Esophagus squamous epithelium (tissue), 5 donors: ENCODE results near the gene CPLANE2. TPM values are rescaled to one million over a fixed set of nuclear protein-coding genes. Genes with fewer than 3 reads are reported as not detected.

Source experiments
- DNase-seq: peaks from one replicate; lab custom pipeline; 2025; lab: John Stamatoyannopoulos, UW
- H3K27ac ChIP-seq, 4 donors: fragments of 200-600 bp; sonication (generic); one replicate each; pipeline ENCODE4 v1.5.1; 2016 to 2019; ENCODE audit warnings: mild to moderate bottlenecking in 1 of 4
- H3K27me3 ChIP-seq, 4 donors: fragments of 200-600 bp; sonication (generic); 1 replicate in 3 of 4; 2 replicates in 1 of 4; pipeline versions ENCODE4 v1.5.1 to v1.6.0; 2017 to 2021; ENCODE audit warnings: antibody characterized with exemption in 1 of 4
- H3K36me3 ChIP-seq, 3 donors: fragments of 200-600 bp; sonication (generic); one replicate each; pipeline ENCODE4 v1.5.1; 2016 to 2019
- H3K4me1 ChIP-seq, 3 donors: fragments of 200-600 bp; sonication (generic); one replicate each; pipeline ENCODE4 v1.5.1; 2017 to 2019
- H3K4me3 ChIP-seq, 4 donors: fragments of 200-600 bp; sonication (generic); 1 replicate in 3 of 4; 2 replicates in 1 of 4; pipeline ENCODE4 v1.5.1; 2016 to 2019; ENCODE audit warnings: mild to moderate bottlenecking in 2 of 4, moderate library complexity in 1 of 4
- H3K9me3 ChIP-seq, 3 donors: fragments of 200-600 bp; sonication (generic); one replicate each; pipeline ENCODE4 v1.5.1; 2016 to 2019
- POLR2A ChIP-seq, 4 donors: fragments of 450-650 bp; IDR thresholded peaks; one replicate each; pipeline ENCODE4 v1.6.1; 2017; ENCODE audit warnings: antibody characterized with exemption in 4 of 4, mild to moderate bottlenecking in 4 of 4, moderate library complexity in 3 of 4
- WGBS, 2 donors: methylation state at CpG; one replicate each; pipeline ENCODE4 v1.1.5; 2018; 5-methylcytosine and 5-hydroxymethylcytosine counted together
- intact Hi-C: fragments of 100-400 bp; cut with DNase I; formaldehyde crosslinking; loops from one replicate; pipeline ENCODE4 v1.15.0; 2022
- total RNA-seq, 4 donors: library from RNA; depleted of rRNA; stranded (reverse); fragments of >200 nt; gene quantifications; one replicate each; pipeline ENCODE4 v1.1.0, GENCODE V29; 2016
- TF ChIP-seq, protein P1 (sequence below), 6 experiments: fragments of 450-650 bp in 4 of 6; fragments of 200-600 bp in 2 of 6; sonication (generic) in 2 of 6; IDR thresholded peaks; one replicate each; pipeline ENCODE4 v1.5.1; 2016 to 2019; ENCODE audit warnings: antibody characterized with exemption in 6 of 6, mild to moderate bottlenecking in 4 of 6, moderate library complexity in 4 of 6
- donor health status: DM: yes; HTN: yes; CAD: no.

The CPLANE2 gene
- total RNA-seq, 4 donors from 2014 or later: 3.6 to 5.6 (median 3.9) TPM

DNA sequence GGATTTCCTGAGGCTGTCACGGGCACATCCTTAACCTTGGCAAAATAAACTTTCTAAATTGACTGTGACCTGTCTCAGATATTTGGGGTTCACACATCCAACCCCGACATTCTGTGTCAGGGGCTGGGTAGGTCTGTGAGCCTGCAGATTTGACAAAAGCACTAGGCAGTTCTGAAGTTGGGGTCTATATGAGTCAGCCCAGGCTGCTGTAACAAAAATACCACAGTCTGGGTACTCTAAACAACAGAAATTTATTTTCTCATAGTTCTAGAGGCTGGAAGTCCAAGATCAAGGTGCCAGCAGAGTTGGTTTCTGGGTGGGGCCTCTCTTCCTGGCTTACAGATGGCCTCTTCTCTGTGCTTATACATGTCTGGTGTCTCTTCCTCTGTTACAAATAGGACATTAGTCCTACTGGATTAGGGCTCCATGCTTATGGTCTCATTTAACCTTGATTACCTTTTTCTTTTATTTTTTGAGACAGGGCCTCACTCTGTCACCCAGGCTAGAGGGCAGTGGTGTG, 3.0 kb upstream of the CPLANE2 start:
- no peaks in the 10 kb centered on the region for H3K36me3 ChIP-seq
- H3K27me3 ChIP-seq: no peaks in the 10 kb centered on the region
- intact Hi-C loops: loop anchor here (5.0 to 10.0 kb wide), 2 partner anchors 33 to 165 kb away; partner anchors contain the start of gene FAM131C
- peak overlapping the region in 1 of 4 donors; percentile 30 for H3K27ac ChIP-seq
- H3K4me1 ChIP-seq: peaks cover 28 to 78% (median 31%) of the 10 kb centered on the region in 3 donors
- no peak overlapping the region for H3K4me3 ChIP-seq
- no peak for TF ChIP-seq POLR2A (IDR thresholded peaks at IDR 0.05)
- TF ChIP-seq, protein P1, sequence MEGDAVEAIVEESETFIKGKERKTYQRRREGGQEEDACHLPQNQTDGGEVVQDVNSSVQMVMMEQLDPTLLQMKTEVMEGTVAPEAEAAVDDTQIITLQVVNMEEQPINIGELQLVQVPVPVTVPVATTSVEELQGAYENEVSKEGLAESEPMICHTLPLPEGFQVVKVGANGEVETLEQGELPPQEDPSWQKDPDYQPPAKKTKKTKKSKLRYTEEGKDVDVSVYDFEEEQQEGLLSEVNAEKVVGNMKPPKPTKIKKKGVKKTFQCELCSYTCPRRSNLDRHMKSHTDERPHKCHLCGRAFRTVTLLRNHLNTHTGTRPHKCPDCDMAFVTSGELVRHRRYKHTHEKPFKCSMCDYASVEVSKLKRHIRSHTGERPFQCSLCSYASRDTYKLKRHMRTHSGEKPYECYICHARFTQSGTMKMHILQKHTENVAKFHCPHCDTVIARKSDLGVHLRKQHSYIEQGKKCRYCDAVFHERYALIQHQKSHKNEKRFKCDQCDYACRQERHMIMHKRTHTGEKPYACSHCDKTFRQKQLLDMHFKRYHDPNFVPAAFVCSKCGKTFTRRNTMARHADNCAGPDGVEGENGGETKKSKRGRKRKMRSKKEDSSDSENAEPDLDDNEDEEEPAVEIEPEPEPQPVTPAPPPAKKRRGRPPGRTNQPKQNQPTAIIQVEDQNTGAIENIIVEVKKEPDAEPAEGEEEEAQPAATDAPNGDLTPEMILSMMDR (IDR thresholded peaks at IDR 0.05): no peak
- 83% methylated on average over 2 of the region's 2 CpGs; no CpG with 5 or more reads in 1 of the 2 donors for WGBS, 2 donors
- no peaks in the 10 kb centered on the region for H3K9me3 ChIP-seq
- DNase-seq: no peak

DNA sequence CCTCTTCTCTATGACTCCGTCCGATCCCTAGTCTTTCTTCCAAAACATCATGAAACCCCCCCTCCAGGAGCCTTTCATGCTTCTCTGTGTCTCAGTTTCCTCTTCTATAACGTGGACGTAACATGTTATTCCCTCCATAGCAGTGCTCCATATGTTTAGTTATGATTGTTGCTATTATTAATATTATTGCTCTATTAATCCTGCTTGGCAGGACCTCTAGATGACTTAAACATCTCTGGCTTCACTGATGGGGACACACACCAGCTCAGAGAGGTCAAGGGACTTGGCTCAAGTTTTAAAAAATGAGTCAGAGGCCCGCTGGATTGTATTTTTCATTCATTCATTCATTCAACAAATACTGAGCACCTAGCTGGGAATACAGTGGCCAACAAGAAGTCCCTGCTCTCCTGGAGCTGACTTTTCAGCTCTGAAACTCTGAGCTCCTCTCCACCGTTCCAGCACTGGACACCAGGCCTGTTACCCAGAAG, 404 bp upstream of the CPLANE2 start:
- Histone ChIP-seq H3K27ac (peak overlapping the region; percentile 92 to 98 (median 96)), H3K4me1 (peaks cover 20 to 62% (median 23%) of the 10 kb centered on the region in 3 donors), H3K36me3 (peaks cover 0 to 14% (median 0%) of the 10 kb centered on the region in 3 donors), H3K4me3 (peak overlapping the region; percentile 52 to 78 (median 71)), H3K27me3 (no peaks in the 10 kb centered on the region), H3K9me3 (no peaks in the 10 kb centered on the region)
- 15 to 21% methylated on average over 6 of the region's 6 CpGs for WGBS, 2 donors
- TF ChIP-seq, protein P1 (IDR thresholded peaks at IDR 0.05): no peak
- no peak for TF ChIP-seq POLR2A (IDR thresholded peaks at IDR 0.05)
- intact Hi-C loops: no loop called here
- DNase-seq: no peak

DNA sequence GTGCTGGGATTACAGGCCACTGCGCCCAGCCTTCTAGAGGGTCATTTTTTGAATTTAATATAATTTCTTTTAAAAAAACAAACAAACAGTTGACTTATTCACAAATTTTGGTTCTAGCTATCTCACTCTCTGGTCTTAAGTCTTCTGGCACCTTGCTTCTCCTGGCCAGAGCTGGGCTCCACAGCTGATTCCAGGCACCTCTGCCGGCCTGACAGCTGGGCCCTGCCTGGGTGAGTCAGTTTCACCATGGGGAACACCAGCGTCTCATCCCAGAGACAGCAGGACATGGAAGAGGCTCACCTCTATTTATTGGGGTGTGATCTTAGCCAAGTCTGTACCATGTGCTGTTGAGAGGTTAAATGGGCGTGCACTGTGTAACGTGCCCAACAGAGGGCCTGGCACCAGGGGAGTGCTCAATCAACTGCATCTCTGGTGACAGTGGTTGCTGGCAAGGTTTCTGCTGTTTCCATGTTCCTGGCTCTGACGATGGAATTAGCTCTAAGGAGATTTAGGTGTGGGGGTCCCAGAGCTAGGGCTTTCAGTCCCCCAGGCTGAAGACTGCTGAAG, 956 bp downstream of the CPLANE2 start:
- Histone ChIP-seq H3K36me3 (peaks cover 0 to 26% (median 0%) of the 10 kb centered on the region in 3 donors), H3K27me3 (no peaks in the 10 kb centered on the region), H3K27ac (peak overlapping the region; percentile 92 to 98 (median 96)), H3K4me3 (peak overlapping the region in 3 of 4 donors; percentile 71 to 78 (median 71)), H3K4me1 (peaks cover 20 to 57% (median 23%) of the 10 kb centered on the region in 3 donors), H3K9me3 (no peaks in the 10 kb centered on the region)
- 49 to 54% methylated on average over 3 to 4 of the region's 6 CpGs for WGBS, 2 donors
- intact Hi-C loops: no loop called here
- TF ChIP-seq, protein P1 (IDR thresholded peaks at IDR 0.05): peak in 3 of 6 experiments; percentile 48 to 64 (median 51)
- peak in 3 of 4 donors; percentile 10 to 35 (median 32) for TF ChIP-seq POLR2A (IDR thresholded peaks at IDR 0.05)
- no peak for DNase-seq

DNA sequence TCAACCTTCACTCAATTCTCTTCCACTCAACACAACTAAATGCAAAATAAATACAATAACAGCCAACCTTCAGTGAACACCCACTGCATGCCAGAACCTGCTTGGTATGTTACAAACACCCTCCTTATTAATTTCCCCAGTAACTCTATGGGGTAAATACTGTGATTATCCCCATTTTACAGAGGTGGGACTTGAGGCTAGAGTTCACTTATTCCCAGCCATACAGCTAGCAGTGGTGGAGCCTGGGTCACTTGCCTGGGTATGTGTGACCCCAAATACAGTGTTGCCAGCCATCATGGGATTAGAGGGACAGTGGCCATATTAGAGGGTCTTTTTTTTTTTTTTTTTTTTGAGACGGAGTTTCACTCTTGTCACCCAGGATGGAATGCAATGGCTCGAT, 1.6 kb downstream of the CPLANE2 start:
- DNase-seq: no peak
- Histone ChIP-seq H3K9me3 (no peaks in the 10 kb centered on the region), H3K4me1 (peaks cover 20 to 50% (median 23%) of the 10 kb centered on the region in 3 donors), H3K27me3 (no peaks in the 10 kb centered on the region), H3K36me3 (peaks cover 0 to 26% (median 0%) of the 10 kb centered on the region in 3 donors), H3K27ac (peak overlapping the region in 3 of 4 donors; percentile 94 to 98 (median 98)), H3K4me3 (no peak overlapping the region)
- no peak for TF ChIP-seq POLR2A (IDR thresholded peaks at IDR 0.05)
- TF ChIP-seq, protein P1 (IDR thresholded peaks at IDR 0.05): no peak
- intact Hi-C loops: no loop called here
- WGBS, 2 donors: 81 to 94% methylated on average over 2 of the region's 2 CpGs

DNA sequence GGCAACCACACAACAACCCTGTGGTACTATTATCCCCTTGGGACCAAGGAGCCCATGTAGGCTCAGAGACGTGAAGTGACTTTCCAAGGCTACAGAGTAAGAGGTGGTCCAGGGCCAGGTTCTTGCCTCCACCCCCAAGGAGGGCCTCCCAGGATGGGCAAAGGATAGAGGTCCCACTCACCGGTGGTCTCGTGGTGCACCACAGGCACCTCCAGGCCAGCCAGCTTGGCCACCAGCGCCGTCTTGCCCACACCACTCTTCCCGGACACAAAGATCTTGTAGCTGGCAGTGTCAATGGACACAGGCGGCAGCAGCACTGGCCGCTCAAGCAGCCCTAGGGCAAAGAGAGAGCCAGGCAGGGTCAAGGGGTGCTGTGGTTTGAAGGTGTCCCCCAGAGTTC, 3.6 kb downstream of the CPLANE2 start:
- Histone ChIP-seq H3K4me3 (no peak overlapping the region), H3K27ac (no peak overlapping the region), H3K36me3 (peaks cover 0 to 26% (median 0%) of the 10 kb centered on the region in 3 donors), H3K4me1 (peaks cover 20 to 40% (median 23%) of the 10 kb centered on the region in 3 donors), H3K27me3 (peaks cover 0 to 3% (median 0%) of the 10 kb centered on the region in 4 donors), H3K9me3 (no peaks in the 10 kb centered on the region)
- no peak for TF ChIP-seq POLR2A (IDR thresholded peaks at IDR 0.05)
- TF ChIP-seq, protein P1 (IDR thresholded peaks at IDR 0.05): no peak
- no peak for DNase-seq
- intact Hi-C loops: no loop called here
- 100% methylated on average over 2 of the region's 8 CpGs; no CpG with 5 or more reads in 1 of the 2 donors for WGBS, 2 donors
